Daoy (cell line): Measurements from ENCODE around the gene SHD. TPM values are rescaled to one million over a fixed set of nuclear protein-coding genes. Genes with fewer than 3 reads are reported as not detected.

Experiments
- DNase-seq: peaks from one replicate; pipeline ENCODE4 v3.0.0-alpha.2; 2015; ENCODE audit warnings: low read depth
- total RNA-seq: library from RNA; depleted of rRNA; stranded (reverse); fragments of >200 nt; shearing (Covaris generic); gene quantifications from 2 replicates; pipeline ENCODE4 v1.2.3, GENCODE V29; 2014

The SHD gene
- total RNA-seq, 1 experiment from 2014 or later, result not detected

GRCh38 chr19:4298810-4299550, 19.9 kb downstream of the SHD start:
- no peak for DNase-seq

- DNase-seq, result no peak
These were observed 21.5 kb downstream of the SHD start for GRCh38 chr19:4300589-4300988.

- DNase-seq, result no peak
These were observed 22.6 kb downstream of the SHD start for GRCh38 chr19:4301590-4302242.

DNA sequence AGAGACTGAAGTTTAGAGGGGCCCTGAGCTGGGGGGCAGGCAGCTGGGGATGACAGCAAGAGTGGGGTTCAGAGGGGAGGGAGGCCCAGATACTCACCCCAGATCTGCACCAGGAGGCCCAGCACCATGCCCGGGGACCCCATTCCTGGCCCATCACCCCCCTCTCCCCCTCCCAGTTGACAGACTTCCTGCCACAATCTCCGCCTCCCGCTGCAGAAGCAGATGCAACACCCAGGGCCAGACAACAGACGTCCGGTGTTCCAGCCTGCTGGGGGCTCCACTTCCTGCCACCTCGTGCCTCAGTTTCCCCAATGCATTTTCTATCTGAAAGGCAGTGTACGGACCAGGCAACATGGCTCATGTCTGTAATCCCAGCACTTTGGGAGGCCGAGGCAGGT, 23.2 kb downstream of the SHD start, which contains the start of gene TMIGD2:
TMIGD2 (minus strand) TSS at position 147 of the 398 bp plus-strand sequence; CDS start at position 143, 4 bp downstream.
- DNase-seq, result no peak

GRCh38 chr19:4303819-4304537, 24.9 kb downstream of the SHD start:
- DNase-seq, result no peak

DNA sequence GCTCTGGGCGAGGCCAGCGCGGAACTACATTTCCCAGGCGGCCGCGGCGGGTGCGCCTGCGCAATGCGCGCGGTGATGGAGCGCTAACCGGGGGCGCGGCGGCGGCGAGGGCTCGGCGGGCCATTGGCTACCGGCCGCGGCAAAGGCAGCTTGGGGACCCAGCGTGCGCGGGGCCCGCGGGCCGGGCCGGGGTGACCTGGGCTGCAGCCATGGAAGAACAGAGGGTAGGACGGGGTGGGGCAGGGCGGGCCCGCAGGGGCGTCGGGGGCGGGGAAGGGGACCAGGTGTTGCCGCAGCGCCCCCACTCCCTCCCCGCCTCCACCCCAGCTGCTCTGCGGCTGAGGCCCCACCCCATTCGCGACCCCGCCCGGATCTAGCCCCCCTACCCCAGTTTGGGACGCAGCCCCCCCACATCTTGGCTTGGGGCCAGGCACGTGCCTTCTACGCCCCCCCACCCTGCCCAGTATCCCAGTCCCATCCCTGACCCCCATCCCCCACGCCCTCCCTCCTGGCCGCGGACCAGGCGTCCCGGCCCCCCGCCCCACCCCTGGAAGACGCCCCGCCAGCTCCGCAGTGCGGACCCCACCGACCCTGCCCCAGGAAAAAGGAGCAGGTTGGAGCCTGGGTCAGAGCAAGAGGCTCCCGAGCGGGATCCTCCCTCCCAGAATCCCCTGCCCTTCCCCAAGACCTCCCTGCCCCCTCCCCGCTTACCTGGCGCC, 25.6 kb downstream of the SHD start, which contains the start of gene FSD1:
FSD1 (plus strand) TSS at position 61 of the 719 bp plus-strand sequence; CDS start at position 210, 149 bp downstream.
- DNase-seq, result peak; percentile 88

DNA sequence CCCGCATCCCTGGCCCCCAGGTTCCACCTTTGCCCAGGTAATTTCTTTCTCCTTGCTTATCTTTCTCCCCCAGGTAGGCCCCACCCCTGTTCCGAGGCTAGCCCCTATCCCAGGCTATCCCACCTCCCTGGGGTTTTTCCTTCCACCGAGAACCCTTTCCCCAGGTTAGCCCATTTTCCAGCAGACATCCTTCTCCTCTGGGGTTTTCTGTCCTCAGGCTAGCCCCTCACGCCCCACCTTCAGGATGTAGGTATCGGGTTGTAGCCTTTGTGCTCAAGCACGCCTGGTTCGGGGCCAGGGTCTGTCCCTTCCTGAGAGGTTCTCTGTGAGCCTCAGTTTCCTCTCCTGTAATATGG, 26.2 kb downstream of the SHD start:
- DNase-seq, result no peak

- DNase-seq, result no peak
These were observed 26.6 kb downstream of the SHD start for GRCh38 chr19:4305659-4306058.

DNA sequence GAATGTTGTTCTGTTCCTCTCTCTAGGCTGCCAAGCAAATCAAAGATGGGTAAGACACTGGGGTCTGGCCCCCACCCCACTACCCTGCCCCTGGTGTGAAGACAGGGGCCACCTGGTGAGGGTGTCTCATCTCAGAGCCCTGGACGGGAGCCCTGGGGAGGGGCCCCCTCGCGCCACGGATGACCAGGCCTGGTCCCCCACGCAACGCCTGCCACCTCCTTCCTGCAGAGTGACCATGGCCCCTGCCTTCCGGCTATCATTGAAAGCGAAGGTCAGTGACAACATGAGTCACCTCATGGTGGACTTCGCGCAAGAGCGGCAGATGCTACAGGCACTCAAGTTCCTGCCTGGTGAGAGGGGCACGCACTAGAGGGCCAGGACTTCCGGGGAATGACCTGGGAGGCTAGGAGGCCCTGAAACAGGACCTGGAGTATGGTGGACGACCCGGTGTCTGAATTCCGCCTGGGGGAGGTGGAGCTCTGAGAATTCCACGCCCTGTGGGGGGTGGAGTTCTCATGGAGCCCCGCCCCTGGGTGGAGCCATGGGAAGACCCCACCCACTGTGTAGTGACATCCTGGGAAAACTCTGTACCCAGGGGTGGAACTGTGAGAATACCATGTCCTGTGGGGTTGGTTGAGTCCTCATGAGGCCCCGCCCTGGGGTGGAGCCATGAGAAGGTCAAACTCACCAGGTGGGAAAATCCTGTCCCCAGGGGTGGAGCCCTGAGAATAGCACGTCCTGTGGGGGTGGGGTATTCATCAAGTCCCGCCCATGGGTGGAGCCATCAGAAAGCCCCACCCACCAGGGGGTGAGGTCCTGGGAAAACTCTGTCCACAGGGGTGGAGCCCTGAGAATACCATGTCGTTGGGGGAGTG, 31.4 kb downstream of the SHD start:
- peak; percentile 30 for DNase-seq

DNA sequence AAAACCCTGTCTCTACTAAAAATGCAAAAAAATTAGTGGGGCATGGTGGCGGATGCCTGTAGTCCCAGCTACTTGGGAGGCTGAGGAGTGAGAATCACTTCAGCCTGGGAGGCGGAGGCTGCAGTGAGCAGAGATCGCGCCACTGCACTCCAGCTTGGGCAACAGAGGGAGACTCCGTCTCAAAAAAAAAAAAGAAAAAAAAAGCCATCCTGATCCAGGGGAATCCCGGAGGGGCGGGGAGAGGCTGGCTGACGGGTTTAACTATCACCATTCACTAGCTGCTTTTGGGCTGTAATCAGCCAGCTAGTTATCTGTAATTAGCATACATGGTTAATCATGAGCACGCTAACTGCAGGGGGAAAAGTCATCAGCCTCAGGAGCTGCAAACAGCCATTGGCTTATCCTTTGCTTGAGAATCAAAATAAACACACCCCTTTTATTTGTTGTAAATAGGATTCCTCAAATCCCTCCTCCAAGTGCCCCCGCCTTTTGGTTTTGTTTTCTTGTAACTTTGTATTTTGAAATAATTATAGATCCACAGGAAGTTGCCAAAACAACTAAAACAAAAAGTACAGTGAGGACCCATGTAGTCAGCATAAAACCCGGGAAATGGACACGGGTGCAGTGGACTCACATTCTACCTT, 34.9 kb downstream of the SHD start:
- no peak for DNase-seq

DNA sequence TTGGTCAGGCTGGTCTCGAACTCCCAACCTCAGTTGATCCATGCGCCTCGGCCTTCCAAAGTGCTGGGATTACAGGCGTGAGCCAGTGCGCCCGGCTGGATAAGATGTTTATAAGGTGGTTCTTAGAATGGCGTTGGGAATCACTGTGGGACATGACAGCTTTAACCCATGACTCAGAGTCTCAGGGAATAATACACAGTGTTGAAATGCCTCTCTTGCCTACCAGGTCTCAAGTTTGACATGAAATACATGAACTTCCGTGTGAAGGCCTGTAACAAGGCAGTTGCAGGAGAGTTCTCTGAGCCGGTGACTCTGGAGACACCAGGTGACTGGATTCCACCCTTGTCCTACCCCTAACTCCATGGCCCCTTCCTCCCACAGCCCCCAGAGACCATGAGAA, 37.9 kb downstream of the SHD start:
- no peak for DNase-seq

DNA sequence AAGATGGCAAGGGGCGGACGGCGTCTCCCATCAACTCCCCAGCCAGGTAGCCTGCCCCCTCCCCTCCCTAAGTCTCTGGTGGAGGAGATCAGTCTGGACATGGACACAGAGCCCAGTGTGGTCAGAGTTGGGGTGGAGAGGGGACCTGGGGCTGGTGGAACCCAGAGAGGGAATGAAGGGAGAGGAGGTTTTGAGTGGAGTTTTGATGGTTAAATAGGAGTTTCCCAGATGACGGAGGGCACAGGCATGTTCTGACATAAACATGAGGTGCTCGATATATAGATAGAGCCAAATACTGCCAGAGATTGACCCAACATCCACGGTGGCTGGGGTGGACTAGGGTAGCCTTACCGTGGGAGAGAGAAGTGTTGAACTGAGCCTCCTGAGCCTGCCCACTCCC, 39.4 kb downstream of the SHD start:
- DNase-seq, result no peak

DNA sequence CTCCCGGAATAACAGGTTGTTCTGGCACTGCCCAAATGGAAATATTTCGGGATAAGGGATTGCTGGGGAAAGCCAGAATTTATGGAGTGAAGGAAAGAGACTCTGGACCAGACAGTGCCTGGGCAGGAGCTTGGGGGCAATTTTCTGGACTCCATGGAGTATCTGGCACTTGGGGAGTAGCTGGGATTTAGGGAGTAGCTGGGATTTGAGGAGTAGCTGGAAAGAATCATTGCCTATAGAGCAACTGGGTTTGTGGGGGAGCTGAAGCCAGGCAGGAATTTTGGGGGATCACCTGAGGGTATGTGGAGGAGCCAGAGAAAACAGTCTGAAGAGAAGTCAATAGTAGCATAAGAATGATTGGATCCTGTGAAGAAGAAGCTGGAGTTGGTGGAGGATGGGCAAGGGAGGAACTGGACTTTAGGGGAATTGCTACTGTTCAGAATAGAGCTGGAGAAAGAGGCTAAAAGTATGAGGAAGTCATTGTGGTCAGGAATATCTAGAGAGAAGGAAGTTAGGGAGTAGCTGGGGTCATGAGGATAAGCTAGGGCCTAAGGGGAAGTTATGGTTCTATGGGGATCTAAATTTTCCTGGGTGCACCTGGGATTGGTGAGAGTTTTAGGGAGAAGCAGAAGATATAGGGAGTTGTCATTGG, 40.1 kb downstream of the SHD start:
- DNase-seq, result no peak

GRCh38 chr19:4320419-4320818, 41.4 kb downstream of the SHD start:
- no peak for DNase-seq

GRCh38 chr19:4322942-4323665, 44.0 kb downstream of the SHD start:
- DNase-seq, result no peak

- no peak for DNase-seq
These were observed 44.6 kb downstream of the SHD start for GRCh38 chr19:4323692-4324091.

GRCh38 chr19:4324228-4324627, 45.2 kb downstream of the SHD start:
- DNase-seq, result no peak

- no peak for DNase-seq
These were observed 47.3 kb downstream of the SHD start for GRCh38 chr19:4326215-4326836.

GRCh38 chr19:4326837-4327251, 47.8 kb downstream of the SHD start:
- no peak for DNase-seq
